Muscle layer of colon (tissue), 2 donors: ENCODE data around the gene JPH2.

Experiments used
- H3K27ac ChIP-seq: one replicate; pipeline ENCODE4 v1.7.0; 2013; ENCODE audit warnings: low read depth, mild to moderate bottlenecking, low read length, moderate library complexity
- H3K27me3 ChIP-seq, 2 donors: one replicate each; pipeline ENCODE4 v1.7.0; 2013; ENCODE audit warnings: low read length in 2 of 2, mild to moderate bottlenecking in 2 of 2; ENCODE audit not compliant: insufficient read depth in 2 of 2, control insufficient read depth in 1 of 2
- H3K36me3 ChIP-seq: one replicate; pipeline ENCODE4 v1.7.0; 2013; ENCODE audit warnings: mild to moderate bottlenecking, low read length; ENCODE audit not compliant: insufficient read depth
- H3K4me1 ChIP-seq: one replicate; pipeline ENCODE4 v1.7.0; 2013; ENCODE audit warnings: mild to moderate bottlenecking, low read length; ENCODE audit not compliant: insufficient read depth
- H3K4me3 ChIP-seq, 2 donors: one replicate each; pipeline ENCODE4 v1.7.0; 2013; ENCODE audit warnings: low read length in 2 of 2, low read depth in 1 of 2, mild to moderate bottlenecking in 1 of 2, moderate library complexity in 1 of 2
- H3K9ac ChIP-seq: one replicate; pipeline ENCODE4 v1.7.0; 2013; ENCODE audit warnings: low read length
- H3K9me3 ChIP-seq: one replicate; pipeline ENCODE4 v1.7.0; 2013; ENCODE audit warnings: mild to moderate bottlenecking, low read length
- donor health status: abdominal sarcoma.
- donor health status: Adenocarcinoma of cecum.

The JPH2 gene

GRCh38 chr20:44117296-44118184 is 69.4 kb downstream of the JPH2 start:
- Histone ChIP-seq H3K9me3 (no peaks in the 10 kb centered on the region), H3K27me3 (no peaks in the 10 kb centered on the region), H3K36me3 (peaks cover 26% of the 10 kb centered on the region), H3K4me3 (no peak overlapping the region), H3K4me1 (peaks cover 63% of the 10 kb centered on the region), H3K27ac (peak overlapping the region; percentile 41), H3K9ac (no peak overlapping the region)

DNA sequence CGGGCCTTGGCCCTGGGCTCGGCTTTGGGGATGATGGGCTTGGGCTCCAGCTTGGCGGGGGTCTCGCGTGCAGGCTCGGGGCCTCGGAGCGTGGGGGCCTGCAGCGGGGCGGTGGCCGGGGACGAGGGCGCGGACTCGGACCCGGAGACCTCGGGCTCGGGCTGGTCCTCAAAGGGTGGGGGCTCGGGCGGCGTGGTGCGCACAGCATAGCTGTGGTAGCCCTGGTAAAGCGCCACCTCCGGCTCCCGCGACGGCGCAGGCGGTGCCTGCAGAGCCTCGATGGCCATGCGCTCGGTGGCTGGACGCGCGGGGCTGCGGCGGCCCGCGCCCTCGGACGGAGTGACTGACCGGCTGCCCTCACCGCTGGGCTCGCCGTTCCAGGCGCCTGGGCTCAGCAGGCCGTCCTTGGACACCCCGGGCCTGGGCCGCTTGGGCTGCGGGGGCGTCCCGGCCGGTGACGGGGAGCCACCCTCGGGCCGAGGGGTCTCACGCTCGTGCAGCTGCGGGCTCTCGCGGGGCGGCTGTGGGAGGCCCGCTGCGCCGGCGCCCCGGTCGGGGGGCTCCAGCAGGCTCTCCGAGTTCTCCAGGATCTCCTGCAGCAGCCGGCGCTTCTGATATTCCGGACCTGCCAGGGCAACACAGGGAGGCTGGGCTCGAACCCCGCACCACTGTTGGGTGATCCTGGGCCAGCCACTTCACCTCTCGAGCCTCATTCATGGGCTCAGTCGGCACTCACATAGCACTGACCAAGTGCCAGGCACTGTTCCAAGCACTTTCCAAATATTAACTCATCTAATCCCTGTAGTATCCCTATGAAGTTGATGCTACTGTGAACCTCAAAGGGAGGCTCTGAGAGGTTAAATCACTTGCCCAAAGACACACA is 71.0 kb downstream of the JPH2 start:
- peaks cover 58% of the 10 kb centered on the region for H3K4me1 ChIP-seq
- H3K4me3 ChIP-seq, result no peak overlapping the region
- H3K9me3 ChIP-seq, result no peaks in the 10 kb centered on the region
- H3K27ac ChIP-seq, result no peak overlapping the region
- H3K36me3 ChIP-seq, result peaks cover 26% of the 10 kb centered on the region
- no peaks in the 10 kb centered on the region for H3K27me3 ChIP-seq
- no peak overlapping the region for H3K9ac ChIP-seq

- Histone ChIP-seq H3K27me3 (no peaks in the 10 kb centered on the region), H3K36me3 (peaks cover 26% of the 10 kb centered on the region), H3K27ac (no peak overlapping the region), H3K9ac (no peak overlapping the region), H3K4me1 (peaks cover 50% of the 10 kb centered on the region), H3K9me3 (no peaks in the 10 kb centered on the region), H3K4me3 (no peak overlapping the region)
Measured at GRCh38 chr20:44115181-44115580, 71.8 kb downstream of the JPH2 start.

DNA sequence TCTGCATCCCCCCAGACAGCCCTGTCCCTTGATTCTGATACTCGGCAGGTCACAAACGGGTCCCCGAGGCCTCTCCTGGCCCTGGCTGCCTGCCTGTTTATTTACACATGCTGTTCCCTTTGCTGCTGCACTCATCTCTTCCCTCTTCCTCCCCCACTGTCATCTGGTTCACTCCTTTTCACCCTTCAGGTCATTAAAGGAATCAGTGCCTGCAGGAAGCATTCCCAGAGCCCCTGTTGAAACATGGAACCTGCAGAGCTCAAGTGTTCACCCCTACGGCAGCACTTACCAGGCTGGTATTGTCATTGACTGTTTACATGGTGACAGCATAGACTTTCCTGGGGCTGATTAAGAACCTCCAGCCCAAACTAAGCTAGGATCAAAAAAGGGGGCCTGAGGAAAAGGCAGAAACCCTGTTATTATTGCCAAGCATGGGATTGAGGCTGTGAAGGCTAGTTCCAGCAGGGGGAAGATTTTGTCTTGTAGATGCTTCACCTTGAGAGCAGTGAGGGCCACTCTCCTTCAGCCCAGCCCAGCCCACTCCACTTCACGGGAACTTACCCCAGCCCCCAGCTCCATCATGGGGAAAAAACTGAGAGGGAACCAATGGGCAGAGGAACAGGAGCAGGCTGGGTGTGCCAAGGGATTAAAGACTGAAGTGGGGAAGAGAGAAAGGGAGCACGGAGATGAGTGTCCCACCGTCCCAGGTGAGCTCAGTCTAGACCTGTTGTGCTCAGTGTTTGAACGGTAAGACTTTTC is 73.2 kb downstream of the JPH2 start:
- H3K4me3 ChIP-seq, result no peak overlapping the region
- H3K27me3 ChIP-seq, result no peaks in the 10 kb centered on the region
- H3K9me3 ChIP-seq, result no peaks in the 10 kb centered on the region
- H3K27ac ChIP-seq, result peak overlapping the region; percentile 41
- no peak overlapping the region for H3K9ac ChIP-seq
- H3K4me1 ChIP-seq, result peaks cover 47% of the 10 kb centered on the region
- H3K36me3 ChIP-seq, result peaks cover 26% of the 10 kb centered on the region

- Histone ChIP-seq H3K27ac (no peak overlapping the region), H3K4me3 (no peak overlapping the region), H3K36me3 (peaks cover 24% of the 10 kb centered on the region), H3K9ac (no peak overlapping the region), H3K9me3 (no peaks in the 10 kb centered on the region), H3K4me1 (peaks cover 42% of the 10 kb centered on the region), H3K27me3 (no peaks in the 10 kb centered on the region)
Measured at GRCh38 chr20:44112889-44113617, 73.9 kb downstream of the JPH2 start.

GRCh38 chr20:44112456-44112855 is 74.5 kb downstream of the JPH2 start:
- Histone ChIP-seq H3K9me3 (no peaks in the 10 kb centered on the region), H3K4me1 (peaks cover 36% of the 10 kb centered on the region), H3K9ac (no peak overlapping the region), H3K27me3 (no peaks in the 10 kb centered on the region), H3K36me3 (peaks cover 18% of the 10 kb centered on the region), H3K27ac (no peak overlapping the region), H3K4me3 (no peak overlapping the region)

DNA sequence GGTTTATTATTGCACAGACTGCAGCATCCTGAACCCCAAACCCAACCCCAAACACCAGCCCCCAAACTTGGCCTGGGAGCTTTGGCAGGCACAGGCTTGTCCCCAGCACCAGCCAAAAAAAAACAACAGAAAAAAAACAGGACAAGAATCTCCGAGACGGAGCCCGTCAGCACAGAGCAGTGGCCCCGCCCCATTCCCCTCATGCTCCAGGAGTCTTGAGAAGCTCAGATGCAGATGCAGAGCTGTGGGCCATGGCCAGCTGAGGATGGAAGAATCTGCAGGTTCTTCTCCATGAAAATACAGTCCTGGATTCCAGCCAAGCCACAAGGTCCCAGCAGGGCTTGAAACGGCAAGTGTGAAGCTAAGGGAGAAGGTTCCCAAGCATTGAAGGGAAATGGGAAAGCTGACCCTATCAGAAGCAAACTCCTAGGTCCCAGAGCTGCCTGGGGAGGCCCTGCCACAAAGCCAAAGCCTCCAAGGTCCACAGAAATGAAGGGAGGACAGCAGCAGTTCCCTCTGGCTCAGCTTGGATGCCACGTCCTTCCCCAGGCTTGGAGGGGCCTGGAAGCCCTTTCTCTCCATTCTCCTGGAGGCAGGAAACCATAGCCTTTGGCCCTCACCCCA is 75.2 kb downstream of the JPH2 start:
- Histone ChIP-seq H3K27ac (no peak overlapping the region), H3K9me3 (no peaks in the 10 kb centered on the region), H3K27me3 (no peaks in the 10 kb centered on the region), H3K4me1 (peaks cover 33% of the 10 kb centered on the region), H3K36me3 (peaks cover 15% of the 10 kb centered on the region), H3K9ac (no peak overlapping the region), H3K4me3 (no peak overlapping the region)

DNA sequence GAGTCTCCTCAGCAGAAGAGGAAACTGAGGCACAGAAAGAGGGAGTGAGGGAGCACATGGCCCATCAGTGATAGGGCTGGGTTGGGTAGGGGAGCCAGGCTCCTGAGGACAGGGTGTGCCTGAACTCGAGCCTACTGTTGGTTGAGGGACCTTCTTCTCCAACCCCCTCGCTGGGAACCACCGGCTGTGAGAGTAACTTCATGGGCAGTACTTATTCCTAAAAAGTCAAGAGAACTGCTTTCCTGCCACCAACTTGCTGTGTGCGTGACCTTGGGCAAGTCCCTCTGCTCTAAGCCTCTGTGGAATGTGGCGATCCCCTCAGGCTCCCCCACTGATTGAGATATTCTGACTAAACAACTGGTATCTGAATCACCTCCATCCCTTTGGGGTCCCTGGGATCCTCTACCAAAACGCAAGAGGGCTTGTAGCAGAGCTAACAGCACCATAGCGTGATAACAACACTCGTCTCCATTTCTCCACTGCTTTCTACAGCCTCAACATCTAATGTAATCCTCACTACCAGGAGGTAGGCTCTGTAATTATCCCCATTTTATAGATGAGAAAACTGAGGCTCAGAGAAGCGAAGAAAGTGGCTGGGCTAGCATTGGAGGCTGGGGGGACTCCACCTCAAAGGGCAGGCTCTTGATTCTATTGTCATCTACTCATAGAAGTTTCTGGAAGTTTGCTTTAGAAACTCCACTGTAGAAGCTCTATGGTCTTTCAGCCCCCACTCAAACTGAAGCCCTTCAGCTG is 76.0 kb downstream of the JPH2 start:
- Histone ChIP-seq H3K4me1 (peaks cover 28% of the 10 kb centered on the region), H3K4me3 (no peak overlapping the region), H3K27ac (no peak overlapping the region), H3K9ac (no peak overlapping the region), H3K9me3 (no peaks in the 10 kb centered on the region), H3K27me3 (no peaks in the 10 kb centered on the region), H3K36me3 (peaks cover 15% of the 10 kb centered on the region)

GRCh38 chr20:44109951-44110361 is 77.0 kb downstream of the JPH2 start:
- no peaks in the 10 kb centered on the region for H3K27me3 ChIP-seq
- no peaks in the 10 kb centered on the region for H3K9me3 ChIP-seq
- peaks cover 13% of the 10 kb centered on the region for H3K36me3 ChIP-seq
- no peak overlapping the region for H3K27ac ChIP-seq
- no peak overlapping the region for H3K9ac ChIP-seq
- H3K4me1 ChIP-seq, result peaks cover 37% of the 10 kb centered on the region
- H3K4me3 ChIP-seq, result no peak overlapping the region

DNA sequence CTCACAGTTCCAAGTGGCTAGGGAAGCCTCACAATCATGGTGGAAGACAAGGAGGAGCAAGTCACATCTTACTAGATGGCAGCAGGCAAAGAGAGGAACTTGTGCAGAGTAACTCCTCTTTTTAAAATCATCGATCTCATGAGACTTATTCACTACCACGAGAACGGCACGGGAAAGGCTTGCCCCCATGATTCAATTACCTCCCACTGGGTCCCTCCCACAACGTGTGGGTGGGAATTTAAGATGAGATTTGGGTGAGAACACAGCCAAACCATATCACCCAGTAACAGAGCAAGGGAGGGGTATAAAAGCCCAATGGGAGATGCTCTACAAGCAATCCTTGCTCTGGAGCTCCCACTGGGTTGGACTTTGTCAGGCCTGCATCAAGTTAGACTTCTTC is 80.4 kb downstream of the JPH2 start:
- Histone ChIP-seq H3K9ac (no peak overlapping the region), H3K36me3 (no peaks in the 10 kb centered on the region), H3K27me3 (no peaks in the 10 kb centered on the region), H3K4me1 (peaks cover 20% of the 10 kb centered on the region), H3K9me3 (no peaks in the 10 kb centered on the region), H3K4me3 (no peak overlapping the region), H3K27ac (no peak overlapping the region)
